Measurements from ENCODE around the gene PRDX2. TPM values are rescaled to one million over a fixed set of nuclear protein-coding genes. Genes with fewer than 3 reads are reported as not detected.

The PRDX2 gene
- total RNA-seq, 1 donor from 2014 or later: 190 TPM

- peak overlapping the region; percentile 95 for H3K27ac Mint-ChIP-seq (ENCODE audit: unreplicated experiment)
- DNase-seq (ENCODE audit: low spot score): no peak
- H3K27me3 Mint-ChIP-seq (ENCODE audit: low read depth): no peaks in the 10 kb centered on the region
- H3K9me3 Mint-ChIP-seq (ENCODE audit: low read depth): no peaks in the 10 kb centered on the region
- TF ChIP-seq CTCF (IDR thresholded peaks at IDR 0.05): no peak
- peaks cover 34% of the 10 kb centered on the region for H3K4me1 Mint-ChIP-seq (ENCODE audit: low read depth)
- H3K4me3 Mint-ChIP-seq (ENCODE audit: unreplicated experiment): peak overlapping the region; percentile 70
- peaks cover 2% of the 10 kb centered on the region for H3K36me3 Mint-ChIP-seq (ENCODE audit: low read depth)
Observed at GRCh38 chr19:12794971-12795381, 6.6 kb downstream of the PRDX2 start.

GRCh38 chr19:12794196-12794941 is 7.2 kb downstream of the PRDX2 start:
- Mint-ChIP-seq H3K9me3 (ENCODE audit: low read depth) (no peaks in the 10 kb centered on the region), H3K4me1 (ENCODE audit: low read depth) (peaks cover 35% of the 10 kb centered on the region), H3K27ac (ENCODE audit: unreplicated experiment) (peak overlapping the region; percentile 95), H3K27me3 (ENCODE audit: low read depth) (no peaks in the 10 kb centered on the region), H3K4me3 (ENCODE audit: unreplicated experiment) (peak overlapping the region; percentile 70), H3K36me3 (ENCODE audit: low read depth) (peaks cover 2% of the 10 kb centered on the region)
- no peak for DNase-seq (ENCODE audit: low spot score)
- peak; percentile 4 for TF ChIP-seq CTCF (IDR thresholded peaks at IDR 0.05)

GRCh38 chr19:12793290-12794195 is 8.1 kb downstream of the PRDX2 start:
- Mint-ChIP-seq H3K27me3 (ENCODE audit: low read depth) (no peaks in the 10 kb centered on the region), H3K27ac (ENCODE audit: unreplicated experiment) (peak overlapping the region; percentile 99)

GRCh38 chr19:12792853-12793289 is 8.7 kb downstream of the PRDX2 start:
- Mint-ChIP-seq H3K9me3 (ENCODE audit: low read depth) (no peaks in the 10 kb centered on the region), H3K27ac (ENCODE audit: unreplicated experiment) (peak overlapping the region; percentile 99), H3K4me3 (ENCODE audit: unreplicated experiment) (peak overlapping the region; percentile 97), H3K4me1 (ENCODE audit: low read depth) (peaks cover 50% of the 10 kb centered on the region), H3K27me3 (ENCODE audit: low read depth) (no peaks in the 10 kb centered on the region), H3K36me3 (ENCODE audit: low read depth) (peaks cover 2% of the 10 kb centered on the region)
- no peak for DNase-seq (ENCODE audit: low spot score)
- no peak for TF ChIP-seq CTCF (IDR thresholded peaks at IDR 0.05)

More at GRCh38 chr19:12793290-12794195, 8.1 kb downstream of the PRDX2 start:
- peak overlapping the region; percentile 97 for H3K4me3 Mint-ChIP-seq (ENCODE audit: unreplicated experiment)
- peak; percentile 21 for TF ChIP-seq CTCF (IDR thresholded peaks at IDR 0.05)
- no peak for DNase-seq (ENCODE audit: low spot score)
- H3K36me3 Mint-ChIP-seq (ENCODE audit: low read depth): peaks cover 2% of the 10 kb centered on the region
- H3K9me3 Mint-ChIP-seq (ENCODE audit: low read depth): no peaks in the 10 kb centered on the region
- H3K4me1 Mint-ChIP-seq (ENCODE audit: low read depth): peaks cover 43% of the 10 kb centered on the region
